ENCODE data around the gene NAALADL2. TPM values are rescaled to one million over a fixed set of nuclear protein-coding genes. Genes with fewer than 3 reads are reported as not detected.

NAALADL2 gene
- total and polyA plus RNA-seq, 2 of the 4 experiments (the other 2 are of a cell fraction): 3.8 to 19.2 TPM

DNA sequence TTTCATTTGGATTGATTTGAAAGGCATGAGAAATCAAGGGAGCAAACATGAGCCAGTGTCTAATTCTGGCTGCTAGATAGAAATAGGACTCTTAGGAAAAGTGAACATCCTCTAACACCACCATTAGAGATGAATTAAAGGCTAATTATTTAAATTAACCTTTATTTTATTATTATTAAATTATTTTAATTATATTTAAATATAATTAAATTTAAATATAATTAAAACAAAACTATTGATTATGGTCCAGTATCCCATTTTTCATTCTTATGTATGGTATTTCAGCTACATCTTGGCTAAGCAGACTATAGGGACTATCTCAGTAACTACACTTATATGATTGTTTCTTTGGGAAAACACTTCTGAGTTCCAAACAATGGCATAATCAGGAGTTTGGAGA is 904.8 kb downstream of the NAALADL2 start:
- no peak for ATAC-seq (ENCODE audit: low read depth)
- intact Hi-C loops (cut with micrococcal nuclease) (no loop called here), dilution Hi-C loops (cut with HindIII; ENCODE audit: low sequenced_read_pairs, unreplicated experiment) (no loop called here), in situ Hi-C loops (cut with MboI; ENCODE audit: low sequenced_read_pairs) (no loop called here)
- no peak for DNase-seq
- no peak overlapping the region for H2AK5ac ChIP-seq (ENCODE audit: low read depth, low read length)
- no peak overlapping the region for H4K8ac ChIP-seq (ENCODE audit: low read depth in 2 of 2, low read length in 2 of 2)
- TF ChIP-seq POLR2A (IDR thresholded peaks at IDR 0.05; ENCODE audit: low read depth, low read length) (no peak), RFX5 (IDR thresholded peaks at IDR 0.05; ENCODE audit: low read depth, low read length) (no peak)
- no peaks in the 10 kb centered on the region for H3K27me3 ChIP-seq (ENCODE audit: control insufficient read depth, insufficient read depth, low read length)
- H3K9me1 ChIP-seq (ENCODE audit: insufficient read depth, low read length): no peaks in the 10 kb centered on the region
- no peak overlapping the region for H2AK9ac ChIP-seq (replicated peaks; ENCODE audit: low read depth, low read length, poor library complexity)
- H4K91ac ChIP-seq (ENCODE audit: insufficient read depth, low read depth, low read length): no peak overlapping the region
- H3K56ac ChIP-seq (ENCODE audit: extremely low read depth, insufficient read depth, low read length): no peak overlapping the region
- H3K9me3 ChIP-seq (ENCODE audit: control insufficient read depth, insufficient read depth, low read length): no peaks in the 10 kb centered on the region
- no peak overlapping the region for H2BK20ac ChIP-seq (ENCODE audit: low read depth, low read length)
- H3K14ac ChIP-seq (replicated peaks; ENCODE audit: low read depth, low read length): no peak overlapping the region
- no peak overlapping the region for H3K9ac ChIP-seq (ENCODE audit: low read depth, low read length)
- no peak overlapping the region for H3K23ac ChIP-seq (ENCODE audit: low read depth, low read length)
- H2BK5ac ChIP-seq (ENCODE audit: low read depth, low read length, poor library complexity, severe bottlenecking): no peak overlapping the region
- no peaks in the 10 kb centered on the region for H3K36me3 ChIP-seq (ENCODE audit: control insufficient read depth, insufficient read depth, low read length)
- ChIA-PET POLR2A (ENCODE audit: unreplicated experiment) (no interaction called here), CTCF (no interaction called here)
- H3K4ac ChIP-seq (ENCODE audit: low read depth, low read length): no peak overlapping the region
- no peak overlapping the region for H4K5ac ChIP-seq (ENCODE audit: low read depth, low read length)
- H2AFZ ChIP-seq (replicated peaks; ENCODE audit: low read length, poor library complexity): no peak overlapping the region
- no peak overlapping the region for H2BK120ac ChIP-seq (ENCODE audit: low read depth, low read length)
- no peaks in the 10 kb centered on the region for H4K20me1 ChIP-seq (ENCODE audit: insufficient read depth, low read length)
- no TSS peak for BruUV-seq (replicated peaks)
- no peak overlapping the region for H3K27ac ChIP-seq (ENCODE audit: insufficient read depth, low read length)
- H3K18ac ChIP-seq (ENCODE audit: low read depth, low read length): no peak overlapping the region
- no peak overlapping the region for H2BK15ac ChIP-seq (ENCODE audit: low read depth, low read length)
- no peaks in the 10 kb centered on the region for H3K4me1 ChIP-seq (ENCODE audit: control insufficient read depth, insufficient read depth, low read length)
- H3K4me3 ChIP-seq (ENCODE audit: insufficient read depth, low read depth, low read length): no peak overlapping the region
- no peak overlapping the region for H3K4me2 ChIP-seq (ENCODE audit: low read depth, low read length)
- H3K79me1 ChIP-seq (ENCODE audit: low read depth in 1 of 2, low read length in 2 of 2): no peaks in the 10 kb centered on the region

Measured in IMR-90 (cell line).